Measurements from ENCODE around the gene KLHDC8A.

KLHDC8A gene

DNA sequence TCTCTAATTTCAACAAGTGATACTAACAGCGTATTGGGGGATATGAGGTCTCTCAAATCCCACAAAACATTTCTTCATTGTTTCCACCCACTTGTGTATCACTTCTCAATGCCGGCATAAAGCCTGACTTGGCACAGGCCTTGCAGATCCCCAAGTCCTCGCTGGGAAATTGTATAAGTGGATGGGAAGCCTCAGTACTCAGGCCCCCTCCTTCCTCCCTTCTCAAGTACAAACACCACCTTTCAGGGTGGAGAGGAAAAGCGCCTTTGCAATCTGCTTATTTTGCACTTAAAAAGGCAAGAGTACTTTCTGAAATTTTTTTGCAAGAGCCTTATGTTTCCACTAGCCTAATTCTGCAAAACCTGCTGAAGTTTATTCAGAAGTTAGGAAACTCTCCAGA lies 25.8 kb upstream of the KLHDC8A start (continued):
- TF ChIP-seq ZNF16 (tag by site-specific recombination; IDR thresholded peaks at IDR 0.05; ENCODE audit: low read depth) (no peak), ZNF660 (tag by site-specific recombination; IDR thresholded peaks at IDR 0.05) (no peak), ZNF24 (tag by site-specific recombination; IDR thresholded peaks at IDR 0.05) (no peak), KLF1 (tag by site-specific recombination; IDR thresholded peaks at IDR 0.05) (no peak), KLF16 (tag by site-specific recombination; IDR thresholded peaks at IDR 0.05) (no peak), ZNF292 (tag by site-specific recombination; IDR thresholded peaks at IDR 0.05; ENCODE audit: borderline replicate concordance, low read depth) (no peak), ZFP3 (tag by site-specific recombination; IDR thresholded peaks at IDR 0.05; ENCODE audit: low read depth) (no peak), ZNF677 (tag by site-specific recombination; IDR thresholded peaks at IDR 0.05) (no peak)
- TF ChIP-seq, protein P1, sequence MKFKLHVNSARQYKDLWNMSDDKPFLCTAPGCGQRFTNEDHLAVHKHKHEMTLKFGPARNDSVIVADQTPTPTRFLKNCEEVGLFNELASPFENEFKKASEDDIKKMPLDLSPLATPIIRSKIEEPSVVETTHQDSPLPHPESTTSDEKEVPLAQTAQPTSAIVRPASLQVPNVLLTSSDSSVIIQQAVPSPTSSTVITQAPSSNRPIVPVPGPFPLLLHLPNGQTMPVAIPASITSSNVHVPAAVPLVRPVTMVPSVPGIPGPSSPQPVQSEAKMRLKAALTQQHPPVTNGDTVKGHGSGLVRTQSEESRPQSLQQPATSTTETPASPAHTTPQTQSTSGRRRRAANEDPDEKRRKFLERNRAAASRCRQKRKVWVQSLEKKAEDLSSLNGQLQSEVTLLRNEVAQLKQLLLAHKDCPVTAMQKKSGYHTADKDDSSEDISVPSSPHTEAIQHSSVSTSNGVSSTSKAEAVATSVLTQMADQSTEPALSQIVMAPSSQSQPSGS (tag by site-specific recombination; IDR thresholded peaks at IDR 0.05; ENCODE audit: low read depth), result no peak
- TF ChIP-seq, protein P2, sequence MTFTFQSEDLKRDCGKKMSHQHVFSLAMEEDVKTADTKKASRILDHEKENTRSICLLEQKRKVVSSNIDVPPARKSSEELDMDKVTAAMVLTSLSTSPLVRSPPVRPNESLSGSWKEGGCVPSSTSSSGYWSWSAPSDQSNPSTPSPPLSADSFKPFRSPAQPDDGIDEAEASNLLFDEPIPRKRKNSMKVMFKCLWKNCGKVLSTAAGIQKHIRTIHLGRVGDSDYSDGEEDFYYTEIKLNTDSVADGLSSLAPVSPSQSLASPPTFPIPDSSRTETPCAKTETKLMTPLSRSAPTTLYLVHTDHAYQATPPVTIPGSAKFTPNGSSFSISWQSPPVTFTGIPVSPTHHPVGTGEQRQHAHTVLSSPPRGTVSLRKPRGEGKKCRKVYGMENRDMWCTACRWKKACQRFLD (tag by site-specific recombination; IDR thresholded peaks at IDR 0.05), result no peak
- TF ChIP-seq, protein P3, sequence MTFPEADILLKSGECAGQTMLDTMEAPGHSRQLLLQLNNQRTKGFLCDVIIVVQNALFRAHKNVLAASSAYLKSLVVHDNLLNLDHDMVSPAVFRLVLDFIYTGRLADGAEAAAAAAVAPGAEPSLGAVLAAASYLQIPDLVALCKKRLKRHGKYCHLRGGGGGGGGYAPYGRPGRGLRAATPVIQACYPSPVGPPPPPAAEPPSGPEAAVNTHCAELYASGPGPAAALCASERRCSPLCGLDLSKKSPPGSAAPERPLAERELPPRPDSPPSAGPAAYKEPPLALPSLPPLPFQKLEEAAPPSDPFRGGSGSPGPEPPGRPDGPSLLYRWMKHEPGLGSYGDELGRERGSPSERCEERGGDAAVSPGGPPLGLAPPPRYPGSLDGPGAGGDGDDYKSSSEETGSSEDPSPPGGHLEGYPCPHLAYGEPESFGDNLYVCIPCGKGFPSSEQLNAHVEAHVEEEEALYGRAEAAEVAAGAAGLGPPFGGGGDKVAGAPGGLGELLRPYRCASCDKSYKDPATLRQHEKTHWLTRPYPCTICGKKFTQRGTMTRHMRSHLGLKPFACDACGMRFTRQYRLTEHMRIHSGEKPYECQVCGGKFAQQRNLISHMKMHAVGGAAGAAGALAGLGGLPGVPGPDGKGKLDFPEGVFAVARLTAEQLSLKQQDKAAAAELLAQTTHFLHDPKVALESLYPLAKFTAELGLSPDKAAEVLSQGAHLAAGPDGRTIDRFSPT (tag by site-specific recombination; IDR thresholded peaks at IDR 0.05), result no peak

DNA sequence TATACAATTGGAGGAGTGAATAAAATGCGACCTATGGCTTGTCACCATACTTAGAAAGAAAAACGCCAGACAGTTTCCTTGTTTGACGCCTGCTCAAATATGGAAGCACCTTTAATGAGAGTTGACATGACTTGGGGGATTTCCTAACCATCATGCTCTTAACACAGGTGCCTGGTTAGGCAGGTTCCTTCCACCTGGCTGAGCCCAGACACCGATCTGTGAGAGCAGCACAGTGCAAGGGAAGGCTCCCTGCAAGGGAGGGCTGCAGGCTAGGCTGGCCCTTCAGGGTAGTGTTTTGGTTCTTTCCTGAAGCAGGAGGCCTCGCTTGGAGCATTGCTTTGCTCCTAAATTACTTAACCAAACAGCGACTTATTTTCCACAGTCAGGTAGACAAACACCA lies 24.6 kb upstream of the KLHDC8A start:
- POLR2A ChIA-PET, result no interaction called here

DNA sequence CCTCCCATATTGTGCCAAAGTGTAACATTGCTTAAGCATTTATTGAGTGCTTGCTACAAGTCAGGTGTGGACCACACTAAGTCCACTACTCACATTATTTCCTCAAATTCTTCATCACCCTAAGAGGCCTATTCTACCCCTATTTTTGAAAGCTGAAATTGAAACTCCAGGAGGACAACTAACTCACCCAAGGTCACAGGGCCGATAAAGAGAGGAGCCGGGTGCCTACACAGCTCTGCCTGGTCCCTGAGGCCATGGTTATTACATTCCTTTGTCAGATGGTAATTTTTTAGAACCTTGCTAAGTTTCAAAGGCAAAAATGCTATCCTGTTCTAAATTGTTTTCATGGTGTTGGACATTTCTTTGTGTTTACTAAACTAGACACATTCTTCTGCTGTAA lies 24.2 kb upstream of the KLHDC8A start:
- CTCF ChIA-PET, result interaction anchor here (0.6 to 2.5 kb wide), 7 partner anchors 16 to 663 kb away, joined by 3 to 13 read pairs (median 8); no protein-coding TSS in a partner anchor
- H3K36me3 ChIP-seq (ENCODE audit: control insufficient read depth in 2 of 2, insufficient read depth in 1 of 2, low read length in 2 of 2), result no peaks in the 10 kb centered on the region
- H3K9me3 ChIP-seq (ENCODE audit: control insufficient read depth, insufficient read depth, low read depth, low read length), result no peaks in the 10 kb centered on the region
- POLR2A ChIA-PET, result no interaction called here
- TF ChIP-seq KLF1 (tag by site-specific recombination; IDR thresholded peaks at IDR 0.05) (no peak), ZNF302 (tag by site-specific recombination; IDR thresholded peaks at IDR 0.05; ENCODE audit: low read depth) (no peak), ZNF354C (tag by site-specific recombination; IDR thresholded peaks at IDR 0.05; ENCODE audit: borderline replicate concordance, low read depth) (no peak)
- no peak overlapping the region for H3K27ac ChIP-seq (ENCODE audit: extremely low read depth, low read depth, low read length)
- peaks cover 8% of the 10 kb centered on the region for H3K4me1 ChIP-seq (ENCODE audit: control insufficient read depth, insufficient read depth, low read length)
- H3K4me3 ChIP-seq (ENCODE audit: low read depth, low read length), result no peak overlapping the region

More for the DNA sequence above, 24.6 kb upstream of the KLHDC8A start:
- no peaks in the 10 kb centered on the region for H3K36me3 ChIP-seq (ENCODE audit: control insufficient read depth in 2 of 2, insufficient read depth in 1 of 2, low read length in 2 of 2)
- H3K9me3 ChIP-seq (ENCODE audit: control insufficient read depth, insufficient read depth, low read depth, low read length), result no peaks in the 10 kb centered on the region
- TF ChIP-seq, protein P4, sequence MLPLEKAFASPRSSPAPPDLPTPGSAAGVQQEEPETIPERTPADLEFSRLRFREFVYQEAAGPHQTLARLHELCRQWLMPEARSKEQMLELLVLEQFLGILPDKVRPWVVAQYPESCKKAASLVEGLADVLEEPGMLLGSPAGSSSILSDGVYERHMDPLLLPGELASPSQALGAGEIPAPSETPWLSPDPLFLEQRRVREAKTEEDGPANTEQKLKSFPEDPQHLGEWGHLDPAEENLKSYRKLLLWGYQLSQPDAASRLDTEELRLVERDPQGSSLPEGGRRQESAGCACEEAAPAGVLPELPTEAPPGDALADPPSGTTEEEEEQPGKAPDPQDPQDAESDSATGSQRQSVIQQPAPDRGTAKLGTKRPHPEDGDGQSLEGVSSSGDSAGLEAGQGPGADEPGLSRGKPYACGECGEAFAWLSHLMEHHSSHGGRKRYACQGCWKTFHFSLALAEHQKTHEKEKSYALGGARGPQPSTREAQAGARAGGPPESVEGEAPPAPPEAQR (tag by site-specific recombination; IDR thresholded peaks at IDR 0.05), result no peak
- TF ChIP-seq BCL11B (tag by site-specific recombination; IDR thresholded peaks at IDR 0.05; ENCODE audit: low read depth) (no peak), ZNF521 (tag by site-specific recombination; IDR thresholded peaks at IDR 0.05) (no peak), ZSCAN30 (tag by site-specific recombination; IDR thresholded peaks at IDR 0.05) (no peak)
- CTCF ChIA-PET, result interaction anchor here (0.8 to 1.9 kb wide), 7 partner anchors 15 to 663 kb away, joined by 3 to 13 read pairs (median 4); no protein-coding TSS in a partner anchor
- peaks cover 4% of the 10 kb centered on the region for H3K4me1 ChIP-seq (ENCODE audit: control insufficient read depth, insufficient read depth, low read length)
- no peak overlapping the region for H3K27ac ChIP-seq (ENCODE audit: extremely low read depth, low read depth, low read length)
- H3K4me3 ChIP-seq (ENCODE audit: low read depth, low read length), result no peak overlapping the region

Measured in HEK293 (cell line).